Measurements from ENCODE around the gene CRKL. TPM values are rescaled to one million over a fixed set of nuclear protein-coding genes. Genes with fewer than 3 reads are reported as not detected.
A peak's percentile ranks its signal among the peaks of the same experiment; 100 is the strongest.

CRKL gene
- total and polyA plus RNA-seq, 4 donors: 12.0 to 45.5 (median 22.6) TPM

DNA sequence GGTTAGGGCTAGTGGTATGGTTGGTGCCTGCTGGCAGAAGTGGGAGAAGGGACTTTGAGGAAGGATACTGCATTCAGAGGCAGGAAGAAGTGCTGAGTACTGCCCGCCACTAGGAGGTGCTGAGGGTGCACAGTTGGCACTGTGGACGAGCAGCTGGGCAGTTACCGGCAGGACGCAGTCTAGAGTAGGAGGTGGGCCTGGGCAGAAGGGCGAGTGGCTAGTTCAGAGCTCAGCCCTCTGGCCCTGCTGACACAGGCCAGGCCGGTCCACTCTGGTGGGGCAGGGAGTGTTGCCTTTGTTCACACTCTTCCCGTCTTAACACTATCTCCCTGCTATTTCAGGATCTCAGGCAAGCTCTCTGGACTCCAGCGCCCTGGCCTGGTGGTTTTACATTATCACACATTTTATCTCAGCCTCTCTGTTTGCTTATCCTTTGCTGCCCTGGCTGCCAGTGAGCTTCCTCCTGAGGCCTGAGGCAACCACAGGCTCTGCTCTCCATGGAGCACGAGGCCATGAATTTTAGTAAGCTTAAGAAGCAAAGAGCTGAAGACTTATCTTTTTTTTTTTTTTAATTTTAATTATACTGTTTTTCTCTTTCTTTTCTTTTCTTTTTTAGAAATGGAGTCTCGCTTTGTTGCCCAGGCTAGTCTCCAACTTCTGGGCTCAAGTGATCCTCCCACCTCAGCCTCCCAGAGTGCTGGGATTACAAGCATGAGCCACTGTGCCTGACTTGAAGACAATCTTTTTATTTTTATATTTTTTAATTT lies 31.5 kb upstream of the CRKL start (continued):
- no peak for TF ChIP-seq GABPA (IDR thresholded peaks at IDR 0.05 in 1 of 2, conservative IDR thresholded peaks at IDR 0.05 in 1 of 2)
- TF ChIP-seq, protein P1, sequence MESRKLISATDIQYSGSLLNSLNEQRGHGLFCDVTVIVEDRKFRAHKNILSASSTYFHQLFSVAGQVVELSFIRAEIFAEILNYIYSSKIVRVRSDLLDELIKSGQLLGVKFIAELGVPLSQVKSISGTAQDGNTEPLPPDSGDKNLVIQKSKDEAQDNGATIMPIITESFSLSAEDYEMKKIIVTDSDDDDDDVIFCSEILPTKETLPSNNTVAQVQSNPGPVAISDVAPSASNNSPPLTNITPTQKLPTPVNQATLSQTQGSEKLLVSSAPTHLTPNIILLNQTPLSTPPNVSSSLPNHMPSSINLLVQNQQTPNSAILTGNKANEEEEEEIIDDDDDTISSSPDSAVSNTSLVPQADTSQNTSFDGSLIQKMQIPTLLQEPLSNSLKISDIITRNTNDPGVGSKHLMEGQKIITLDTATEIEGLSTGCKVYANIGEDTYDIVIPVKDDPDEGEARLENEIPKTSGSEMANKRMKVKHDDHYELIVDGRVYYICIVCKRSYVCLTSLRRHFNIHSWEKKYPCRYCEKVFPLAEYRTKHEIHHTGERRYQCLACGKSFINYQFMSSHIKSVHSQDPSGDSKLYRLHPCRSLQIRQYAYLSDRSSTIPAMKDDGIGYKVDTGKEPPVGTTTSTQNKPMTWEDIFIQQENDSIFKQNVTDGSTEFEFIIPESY (IDR thresholded peaks at IDR 0.05): peak; percentile 36
- no peak for TF ChIP-seq JUND (IDR thresholded peaks at IDR 0.05)
- peak; percentile 37 for TF ChIP-seq TAF1 (conservative IDR thresholded peaks at IDR 0.05)
- peak in 1 of 2 donors; percentile 14 for TF ChIP-seq EGR1 (IDR thresholded peaks at IDR 0.05; ENCODE audit: low read depth in 2 of 2)
- peak; percentile 89 to 90 for TF ChIP-seq RAD21 (IDR thresholded peaks at IDR 0.05)
- TF ChIP-seq, protein P2, sequence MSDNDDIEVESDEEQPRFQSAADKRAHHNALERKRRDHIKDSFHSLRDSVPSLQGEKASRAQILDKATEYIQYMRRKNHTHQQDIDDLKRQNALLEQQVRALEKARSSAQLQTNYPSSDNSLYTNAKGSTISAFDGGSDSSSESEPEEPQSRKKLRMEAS (IDR thresholded peaks at IDR 0.05): peak; percentile 74
- peak; percentile 80 for TF ChIP-seq SP1 (IDR thresholded peaks at IDR 0.05)
- TF ChIP-seq YY1 (IDR thresholded peaks at IDR 0.05): peak; percentile 63
- TF ChIP-seq RXRA (IDR thresholded peaks at IDR 0.05): peak; percentile 79 to 82

DNA sequence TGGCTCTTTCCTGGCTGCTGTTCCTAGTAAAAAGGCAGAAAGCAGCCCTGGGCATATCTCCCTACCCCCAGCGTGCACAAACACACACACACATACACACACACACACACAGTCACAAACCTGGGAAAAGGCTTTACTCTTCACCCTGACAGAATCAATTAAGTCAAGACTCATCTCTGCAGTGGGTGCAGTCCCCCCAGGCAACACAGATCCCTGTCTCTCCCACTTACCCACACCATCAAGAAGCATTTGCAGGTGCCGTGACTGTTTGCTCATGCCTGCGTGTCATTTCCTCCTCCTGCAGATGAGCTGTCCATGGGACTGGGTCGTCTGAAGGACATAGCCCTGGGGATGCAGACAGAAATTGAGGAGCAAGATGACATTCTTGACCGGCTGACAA lies 29.8 kb upstream of the CRKL start:
- 88% methylated on average over 5 of the region's 5 CpGs for WGBS
- TF ChIP-seq HNF4G (IDR thresholded peaks at IDR 0.05) (no peak), RAD21 (IDR thresholded peaks at IDR 0.05) (no peak), GABPA (IDR thresholded peaks at IDR 0.05 in 1 of 2, conservative IDR thresholded peaks at IDR 0.05 in 1 of 2) (no peak)
- TF ChIP-seq, protein P3, sequence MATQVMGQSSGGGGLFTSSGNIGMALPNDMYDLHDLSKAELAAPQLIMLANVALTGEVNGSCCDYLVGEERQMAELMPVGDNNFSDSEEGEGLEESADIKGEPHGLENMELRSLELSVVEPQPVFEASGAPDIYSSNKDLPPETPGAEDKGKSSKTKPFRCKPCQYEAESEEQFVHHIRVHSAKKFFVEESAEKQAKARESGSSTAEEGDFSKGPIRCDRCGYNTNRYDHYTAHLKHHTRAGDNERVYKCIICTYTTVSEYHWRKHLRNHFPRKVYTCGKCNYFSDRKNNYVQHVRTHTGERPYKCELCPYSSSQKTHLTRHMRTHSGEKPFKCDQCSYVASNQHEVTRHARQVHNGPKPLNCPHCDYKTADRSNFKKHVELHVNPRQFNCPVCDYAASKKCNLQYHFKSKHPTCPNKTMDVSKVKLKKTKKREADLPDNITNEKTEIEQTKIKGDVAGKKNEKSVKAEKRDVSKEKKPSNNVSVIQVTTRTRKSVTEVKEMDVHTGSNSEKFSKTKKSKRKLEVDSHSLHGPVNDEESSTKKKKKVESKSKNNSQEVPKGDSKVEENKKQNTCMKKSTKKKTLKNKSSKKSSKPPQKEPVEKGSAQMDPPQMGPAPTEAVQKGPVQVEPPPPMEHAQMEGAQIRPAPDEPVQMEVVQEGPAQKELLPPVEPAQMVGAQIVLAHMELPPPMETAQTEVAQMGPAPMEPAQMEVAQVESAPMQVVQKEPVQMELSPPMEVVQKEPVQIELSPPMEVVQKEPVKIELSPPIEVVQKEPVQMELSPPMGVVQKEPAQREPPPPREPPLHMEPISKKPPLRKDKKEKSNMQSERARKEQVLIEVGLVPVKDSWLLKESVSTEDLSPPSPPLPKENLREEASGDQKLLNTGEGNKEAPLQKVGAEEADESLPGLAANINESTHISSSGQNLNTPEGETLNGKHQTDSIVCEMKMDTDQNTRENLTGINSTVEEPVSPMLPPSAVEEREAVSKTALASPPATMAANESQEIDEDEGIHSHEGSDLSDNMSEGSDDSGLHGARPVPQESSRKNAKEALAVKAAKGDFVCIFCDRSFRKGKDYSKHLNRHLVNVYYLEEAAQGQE (IDR thresholded peaks at IDR 0.05): no peak
- DNase-seq (ENCODE audit: low spot score): no peak
- H3K4me1 ChIP-seq (ENCODE audit: control insufficient read depth in 4 of 4, insufficient read depth in 4 of 4, low read length in 3 of 4): peaks cover 6 to 42% (median 37%) of the 10 kb centered on the region in 4 donors
- H3K9ac ChIP-seq (ENCODE audit: low read depth in 1 of 2, low read length in 2 of 2): no peak overlapping the region
- H3K36me3 ChIP-seq (ENCODE audit: control insufficient read depth in 4 of 4, insufficient read depth in 3 of 4, low read depth in 1 of 4, low read length in 3 of 4): peaks cover 5 to 23% (median 15%) of the 10 kb centered on the region in 4 donors
- no peaks in the 10 kb centered on the region for H3K27me3 ChIP-seq (ENCODE audit: control insufficient read depth in 4 of 4, insufficient read depth in 4 of 4, low read length in 3 of 4)
- H3K9me3 ChIP-seq (ENCODE audit: control insufficient read depth in 4 of 4, low read length in 3 of 4): no peaks in the 10 kb centered on the region
- H3K4me3 ChIP-seq (ENCODE audit: low read depth in 1 of 3, low read length in 3 of 3): no peak overlapping the region
- no peak overlapping the region for H3K27ac ChIP-seq (ENCODE audit: low read depth in 1 of 2, low read length in 2 of 2)

DNA sequence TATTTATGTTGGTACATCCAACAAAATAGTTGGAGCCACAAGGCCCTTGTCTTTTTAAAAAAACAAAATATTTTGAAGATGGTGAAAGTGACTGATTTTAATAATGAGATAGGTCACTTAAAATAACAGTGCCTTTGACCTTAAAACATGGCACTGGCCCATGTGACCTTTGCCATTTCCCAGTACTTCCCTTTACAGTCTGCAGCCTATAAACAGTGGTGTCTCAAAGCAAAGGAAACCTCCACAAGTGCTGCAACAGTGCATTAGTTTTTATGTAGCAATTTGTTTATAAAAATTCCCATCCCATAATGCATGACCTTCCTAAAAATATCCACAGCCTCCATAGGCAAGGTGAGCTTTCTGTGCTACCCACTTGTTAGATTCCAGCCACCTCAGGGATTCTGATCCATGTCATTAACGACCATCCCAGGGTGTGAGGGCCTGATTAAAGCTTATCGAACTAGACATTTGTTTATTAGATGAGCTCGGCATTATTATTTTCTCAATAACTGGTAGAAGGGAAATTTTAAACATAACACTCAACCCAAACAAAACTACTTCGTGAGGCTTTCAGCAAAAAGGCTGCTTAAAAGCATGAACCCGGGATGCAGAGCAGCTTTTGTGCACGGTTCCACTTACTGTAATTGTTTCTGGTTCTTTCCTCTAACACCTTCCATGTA lies 28.0 kb upstream of the CRKL start:
- Histone ChIP-seq H3K4me3 (ENCODE audit: low read depth in 1 of 3, low read length in 3 of 3) (no peak overlapping the region), H3K27ac (ENCODE audit: low read depth in 1 of 2, low read length in 2 of 2) (peak overlapping the region; percentile 3 to 71), H3K9ac (ENCODE audit: low read depth in 1 of 2, low read length in 2 of 2) (no peak overlapping the region), H3K36me3 (ENCODE audit: control insufficient read depth in 4 of 4, insufficient read depth in 3 of 4, low read depth in 1 of 4, low read length in 3 of 4) (peaks cover 5 to 20% (median 12%) of the 10 kb centered on the region in 4 donors), H3K4me1 (ENCODE audit: control insufficient read depth in 4 of 4, insufficient read depth in 4 of 4, low read length in 3 of 4) (peaks cover 6 to 34% (median 31%) of the 10 kb centered on the region in 4 donors), H3K9me3 (ENCODE audit: control insufficient read depth in 4 of 4, low read length in 3 of 4) (no peaks in the 10 kb centered on the region), H3K27me3 (ENCODE audit: control insufficient read depth in 4 of 4, insufficient read depth in 4 of 4, low read length in 3 of 4) (no peaks in the 10 kb centered on the region)
- DNase-seq (ENCODE audit: low spot score): no peak
- 77% methylated on average over 6 of the region's 6 CpGs for WGBS
- TF ChIP-seq SP1 (IDR thresholded peaks at IDR 0.05): peak; percentile 60
- peak in 1 of 2 donors; percentile 36 for TF ChIP-seq JUND (IDR thresholded peaks at IDR 0.05)
- TF ChIP-seq NR2F2 (IDR thresholded peaks at IDR 0.05): peak; percentile 93
- TF ChIP-seq FOXA1 (IDR thresholded peaks at IDR 0.05): no peak
- TF ChIP-seq RAD21 (IDR thresholded peaks at IDR 0.05): peak in 1 of 2 donors; percentile 40
- TF ChIP-seq, protein P4, sequence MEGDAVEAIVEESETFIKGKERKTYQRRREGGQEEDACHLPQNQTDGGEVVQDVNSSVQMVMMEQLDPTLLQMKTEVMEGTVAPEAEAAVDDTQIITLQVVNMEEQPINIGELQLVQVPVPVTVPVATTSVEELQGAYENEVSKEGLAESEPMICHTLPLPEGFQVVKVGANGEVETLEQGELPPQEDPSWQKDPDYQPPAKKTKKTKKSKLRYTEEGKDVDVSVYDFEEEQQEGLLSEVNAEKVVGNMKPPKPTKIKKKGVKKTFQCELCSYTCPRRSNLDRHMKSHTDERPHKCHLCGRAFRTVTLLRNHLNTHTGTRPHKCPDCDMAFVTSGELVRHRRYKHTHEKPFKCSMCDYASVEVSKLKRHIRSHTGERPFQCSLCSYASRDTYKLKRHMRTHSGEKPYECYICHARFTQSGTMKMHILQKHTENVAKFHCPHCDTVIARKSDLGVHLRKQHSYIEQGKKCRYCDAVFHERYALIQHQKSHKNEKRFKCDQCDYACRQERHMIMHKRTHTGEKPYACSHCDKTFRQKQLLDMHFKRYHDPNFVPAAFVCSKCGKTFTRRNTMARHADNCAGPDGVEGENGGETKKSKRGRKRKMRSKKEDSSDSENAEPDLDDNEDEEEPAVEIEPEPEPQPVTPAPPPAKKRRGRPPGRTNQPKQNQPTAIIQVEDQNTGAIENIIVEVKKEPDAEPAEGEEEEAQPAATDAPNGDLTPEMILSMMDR (IDR thresholded peaks at IDR 0.05; ENCODE audit: low read depth, low read length, missing input control): no peak
- TF ChIP-seq, protein P2 (IDR thresholded peaks at IDR 0.05): peak; percentile 55
- TF ChIP-seq RXRA (IDR thresholded peaks at IDR 0.05): peak; percentile 81 to 88
- TF ChIP-seq EGR1 (IDR thresholded peaks at IDR 0.05; ENCODE audit: low read depth in 2 of 2): no peak
- TF ChIP-seq FOXA2 (IDR thresholded peaks at IDR 0.05): peak; percentile 1
- TF ChIP-seq YY1 (IDR thresholded peaks at IDR 0.05): peak; percentile 63
- TF ChIP-seq, protein P5, sequence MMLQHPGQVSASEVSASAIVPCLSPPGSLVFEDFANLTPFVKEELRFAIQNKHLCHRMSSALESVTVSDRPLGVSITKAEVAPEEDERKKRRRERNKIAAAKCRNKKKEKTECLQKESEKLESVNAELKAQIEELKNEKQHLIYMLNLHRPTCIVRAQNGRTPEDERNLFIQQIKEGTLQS (IDR thresholded peaks at IDR 0.05): peak; percentile 10
- peak; percentile 47 for TF ChIP-seq HNF4G (IDR thresholded peaks at IDR 0.05)

Data from liver (tissue), 9 donors.